ENCODE measurements around the gene DAZL. TPM values are rescaled to one million over a fixed set of nuclear protein-coding genes. Genes with fewer than 3 reads are reported as not detected.
A peak's percentile ranks its signal among the peaks of the same experiment; 100 is the strongest.
"Not testable (repeated sequence)": the region's sequence is repeated elsewhere in the genome, so short reads cannot be mapped to it uniquely, and the experiment has no call there.

The DAZL gene
- total RNA-seq, 6 experiments from 2014 or later = not detected

DNA sequence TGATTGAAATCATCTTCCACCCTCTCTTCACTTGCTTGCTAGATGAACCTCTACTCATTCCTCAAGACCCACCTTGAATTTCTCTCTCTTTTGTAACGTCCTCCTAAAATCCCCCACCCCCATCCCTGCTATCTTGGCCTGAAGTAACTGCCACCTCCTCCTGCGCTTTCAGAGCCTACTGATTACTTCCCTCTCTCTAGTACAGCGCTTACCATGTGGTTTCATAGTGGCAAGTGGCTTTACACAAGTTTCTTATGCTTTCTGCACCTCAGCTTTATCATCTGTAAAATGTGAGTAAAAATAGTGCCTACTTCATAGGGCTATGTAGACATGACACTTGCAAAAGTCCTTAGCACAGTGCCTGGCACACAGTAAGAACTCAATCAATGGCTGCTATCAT lies 28.7 kb upstream of the DAZL start:
- no peak overlapping the region for H3K27ac Mint-ChIP-seq
- H3K4me3 Mint-ChIP-seq = no peak overlapping the region
- H3K4me1 Mint-ChIP-seq (ENCODE audit: low read depth) = no peaks in the 10 kb centered on the region
- H3K27me3 Mint-ChIP-seq (ENCODE audit: insufficient read depth) = no peaks in the 10 kb centered on the region; the same call in 1 of the 2 replicates
- DNase-seq = no peak
- no peaks in the 10 kb centered on the region for H3K9me3 Mint-ChIP-seq
- H3K36me3 Mint-ChIP-seq (ENCODE audit: low read depth) = no peaks in the 10 kb centered on the region
- TF ChIP-seq, protein P1, sequence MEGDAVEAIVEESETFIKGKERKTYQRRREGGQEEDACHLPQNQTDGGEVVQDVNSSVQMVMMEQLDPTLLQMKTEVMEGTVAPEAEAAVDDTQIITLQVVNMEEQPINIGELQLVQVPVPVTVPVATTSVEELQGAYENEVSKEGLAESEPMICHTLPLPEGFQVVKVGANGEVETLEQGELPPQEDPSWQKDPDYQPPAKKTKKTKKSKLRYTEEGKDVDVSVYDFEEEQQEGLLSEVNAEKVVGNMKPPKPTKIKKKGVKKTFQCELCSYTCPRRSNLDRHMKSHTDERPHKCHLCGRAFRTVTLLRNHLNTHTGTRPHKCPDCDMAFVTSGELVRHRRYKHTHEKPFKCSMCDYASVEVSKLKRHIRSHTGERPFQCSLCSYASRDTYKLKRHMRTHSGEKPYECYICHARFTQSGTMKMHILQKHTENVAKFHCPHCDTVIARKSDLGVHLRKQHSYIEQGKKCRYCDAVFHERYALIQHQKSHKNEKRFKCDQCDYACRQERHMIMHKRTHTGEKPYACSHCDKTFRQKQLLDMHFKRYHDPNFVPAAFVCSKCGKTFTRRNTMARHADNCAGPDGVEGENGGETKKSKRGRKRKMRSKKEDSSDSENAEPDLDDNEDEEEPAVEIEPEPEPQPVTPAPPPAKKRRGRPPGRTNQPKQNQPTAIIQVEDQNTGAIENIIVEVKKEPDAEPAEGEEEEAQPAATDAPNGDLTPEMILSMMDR (IDR thresholded peaks at IDR 0.05) = no peak

DNA sequence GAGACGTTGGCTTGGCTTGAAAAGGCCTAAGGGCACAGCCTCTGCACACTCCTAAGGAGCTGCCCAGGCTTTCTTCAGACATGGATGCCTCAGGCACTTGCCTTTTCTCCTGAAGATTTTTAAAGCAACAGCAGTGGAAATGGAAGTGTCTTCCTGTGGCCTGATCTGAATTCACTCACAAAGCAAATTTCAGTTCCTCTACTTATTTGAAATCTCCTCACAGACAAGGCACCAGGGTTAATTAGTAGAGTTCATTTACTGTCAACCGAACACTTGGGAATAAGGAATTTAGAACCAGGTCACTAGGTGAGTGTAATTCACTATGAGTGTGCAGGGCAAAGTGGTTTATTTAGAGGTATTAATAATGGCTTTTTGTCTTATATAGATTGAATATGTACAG lies 27.2 kb upstream of the DAZL start:
- Mint-ChIP-seq H3K9me3 (no peaks in the 10 kb centered on the region), H3K27me3 (ENCODE audit: insufficient read depth) (no peaks in the 10 kb centered on the region; the same call in 1 of the 2 replicates), H3K4me1 (ENCODE audit: low read depth) (no peaks in the 10 kb centered on the region), H3K4me3 (no peak overlapping the region), H3K36me3 (ENCODE audit: low read depth) (no peaks in the 10 kb centered on the region), H3K27ac (no peak overlapping the region)
- no peak for DNase-seq
- TF ChIP-seq, protein P1 (IDR thresholded peaks at IDR 0.05) = no peak

DNA sequence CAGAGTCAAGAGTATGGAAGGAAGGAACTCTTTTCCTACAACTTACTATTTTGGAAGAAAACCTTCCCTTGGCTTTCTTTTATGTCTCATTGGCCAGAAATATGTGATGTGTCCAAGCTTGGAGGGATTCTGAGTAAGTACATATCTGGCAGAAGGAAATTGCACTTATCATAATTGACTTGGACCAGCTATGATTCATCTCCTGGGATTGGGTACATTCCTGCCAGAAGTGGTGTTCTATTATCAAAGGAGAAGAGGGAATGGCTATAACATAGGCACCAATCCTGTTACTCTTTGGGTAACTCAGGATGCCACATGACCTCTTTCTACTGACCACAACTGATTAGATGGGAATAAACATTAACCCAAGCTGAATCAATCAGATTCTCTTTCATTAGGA lies 13.5 kb upstream of the DAZL start:
- Mint-ChIP-seq H3K27ac (no peak overlapping the region), H3K9me3 (peaks cover 15% of the 10 kb centered on the region), H3K4me1 (ENCODE audit: low read depth) (peaks cover 12% of the 10 kb centered on the region), H3K4me3 (no peak overlapping the region), H3K27me3 (ENCODE audit: insufficient read depth) (no peaks in the 10 kb centered on the region; the same call in 1 of the 2 replicates), H3K36me3 (ENCODE audit: low read depth) (peaks cover 22% of the 10 kb centered on the region)
- peak; percentile 75 for DNase-seq
- TF ChIP-seq, protein P1 (IDR thresholded peaks at IDR 0.05) = no peak

DNA sequence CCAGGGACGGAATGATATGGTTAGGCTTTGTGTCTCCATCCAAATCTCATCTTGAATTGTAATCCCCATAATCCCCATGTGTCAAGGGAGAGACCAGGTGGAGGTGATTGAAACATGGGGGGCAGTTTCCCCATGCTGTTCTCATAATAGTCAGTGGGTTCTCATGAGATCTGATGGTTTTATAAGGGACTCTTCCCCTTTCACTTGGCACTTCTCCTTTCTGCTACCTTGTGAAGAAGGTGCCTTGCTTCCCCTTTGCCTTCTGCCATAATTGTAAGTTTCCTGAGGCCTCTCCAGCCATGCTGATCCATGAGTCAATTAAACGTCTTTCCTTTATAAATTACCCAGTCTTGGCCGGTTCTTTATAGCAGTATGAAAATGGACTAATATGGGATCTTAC lies 11.9 kb upstream of the DAZL start:
- not testable (repeated sequence) for H3K27ac Mint-ChIP-seq; H3K27me3 Mint-ChIP-seq (ENCODE audit: insufficient read depth); DNase-seq; H3K4me3 Mint-ChIP-seq
- Mint-ChIP-seq H3K36me3 (ENCODE audit: low read depth) (peaks cover 22% of the 10 kb centered on the region), H3K9me3 (peaks cover 15% of the 10 kb centered on the region), H3K4me1 (ENCODE audit: low read depth) (peaks cover 12% of the 10 kb centered on the region)

DNA sequence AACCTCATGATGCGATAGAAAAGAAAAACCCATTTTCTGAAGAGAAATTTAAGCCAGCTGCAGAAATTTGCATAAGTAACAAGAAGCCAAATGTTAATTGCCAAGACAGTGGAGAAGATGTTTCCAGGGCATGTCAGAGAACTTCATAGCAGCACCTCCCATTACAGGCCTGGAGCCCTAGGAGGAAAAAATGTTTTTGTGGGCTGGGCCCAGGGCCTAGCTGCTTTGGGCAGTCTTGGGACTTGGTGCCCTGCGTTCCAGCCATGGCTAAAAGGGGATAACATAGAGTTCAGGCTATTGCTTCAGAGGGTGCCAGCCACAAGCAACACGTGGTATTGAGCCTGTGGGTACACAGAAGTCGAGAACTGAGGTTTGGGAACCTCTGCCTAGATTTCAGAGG lies 10.9 kb upstream of the DAZL start:
- peaks cover 22% of the 10 kb centered on the region for H3K36me3 Mint-ChIP-seq (ENCODE audit: low read depth)
- H3K9me3 Mint-ChIP-seq = peaks cover 15% of the 10 kb centered on the region
- H3K4me3 Mint-ChIP-seq = no peak overlapping the region
- peaks cover 12% of the 10 kb centered on the region for H3K4me1 Mint-ChIP-seq (ENCODE audit: low read depth)
- H3K27ac Mint-ChIP-seq = no peak overlapping the region
- TF ChIP-seq, protein P1 (IDR thresholded peaks at IDR 0.05) = no peak
- DNase-seq = no peak
- no peaks in the 10 kb centered on the region; the same call in 1 of the 2 replicates for H3K27me3 Mint-ChIP-seq (ENCODE audit: insufficient read depth)

DNA sequence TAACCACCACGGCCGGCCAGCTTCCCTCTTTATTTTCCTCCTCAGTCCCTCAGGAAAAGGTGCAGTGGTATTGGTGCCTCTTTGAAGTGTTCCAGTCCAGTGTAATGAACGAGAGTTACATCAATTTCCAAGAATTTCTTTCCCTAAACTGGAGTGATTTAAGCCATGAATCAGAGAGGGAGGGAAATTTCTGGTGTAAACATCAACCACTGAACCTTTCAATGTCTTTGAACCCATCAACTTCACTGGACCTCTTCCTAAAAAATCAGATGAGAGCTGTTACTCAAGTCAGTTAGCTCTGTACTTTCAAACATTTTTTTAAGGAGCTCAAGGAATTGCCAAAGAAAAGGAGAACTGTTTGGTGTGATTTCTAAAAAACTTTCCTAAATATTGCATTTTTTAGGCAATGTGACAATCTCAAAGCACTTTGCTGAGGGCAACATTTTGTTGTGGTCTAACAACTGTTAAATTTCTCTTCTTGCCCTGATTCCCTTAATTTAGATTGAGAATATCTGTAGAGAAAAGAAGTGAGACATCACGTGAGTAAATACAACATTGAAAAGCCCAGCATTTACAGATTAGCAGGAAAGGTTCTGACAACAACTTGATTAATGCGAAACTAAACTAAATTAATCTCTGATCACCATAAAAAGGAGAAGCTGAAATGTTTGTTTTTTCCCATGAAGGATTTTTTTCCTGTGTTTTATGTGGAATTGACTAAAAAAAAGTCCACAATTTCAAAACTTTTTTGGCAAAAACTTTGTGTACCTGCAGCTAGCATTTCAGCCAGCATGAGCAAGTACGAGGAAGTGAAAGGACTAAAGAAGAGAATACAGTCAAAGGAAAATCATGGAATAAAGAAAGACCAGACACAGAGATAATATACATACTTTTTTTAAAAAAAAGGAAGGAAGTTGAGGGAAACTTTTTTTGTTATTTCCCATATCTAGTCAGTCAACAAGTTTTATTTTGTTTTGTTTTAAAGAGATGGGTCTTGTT lies 9.1 kb upstream of the DAZL start:
- no peak for DNase-seq
- no peak overlapping the region for H3K27ac Mint-ChIP-seq
- peaks cover 22% of the 10 kb centered on the region for H3K36me3 Mint-ChIP-seq (ENCODE audit: low read depth)
- peaks cover 18% of the 10 kb centered on the region for H3K4me1 Mint-ChIP-seq (ENCODE audit: low read depth)
- H3K9me3 Mint-ChIP-seq = peaks cover 15% of the 10 kb centered on the region
- no peak overlapping the region for H3K4me3 Mint-ChIP-seq
- TF ChIP-seq, protein P1 (IDR thresholded peaks at IDR 0.05) = no peak
- H3K27me3 Mint-ChIP-seq (ENCODE audit: insufficient read depth) = no peaks in the 10 kb centered on the region; the same call in 1 of the 2 replicates
